ENCODE results near the gene AGER.
"Not testable (repeated sequence)": the region's sequence is repeated elsewhere in the genome, so short reads cannot be mapped to it uniquely, and the experiment has no call there.

AGER gene

GRCh38 chr6:32186151-32186840 lies 2.2 kb upstream of the AGER start:
- DNase-seq (ENCODE audit: low spot score) = not testable (repeated sequence)

DNA sequence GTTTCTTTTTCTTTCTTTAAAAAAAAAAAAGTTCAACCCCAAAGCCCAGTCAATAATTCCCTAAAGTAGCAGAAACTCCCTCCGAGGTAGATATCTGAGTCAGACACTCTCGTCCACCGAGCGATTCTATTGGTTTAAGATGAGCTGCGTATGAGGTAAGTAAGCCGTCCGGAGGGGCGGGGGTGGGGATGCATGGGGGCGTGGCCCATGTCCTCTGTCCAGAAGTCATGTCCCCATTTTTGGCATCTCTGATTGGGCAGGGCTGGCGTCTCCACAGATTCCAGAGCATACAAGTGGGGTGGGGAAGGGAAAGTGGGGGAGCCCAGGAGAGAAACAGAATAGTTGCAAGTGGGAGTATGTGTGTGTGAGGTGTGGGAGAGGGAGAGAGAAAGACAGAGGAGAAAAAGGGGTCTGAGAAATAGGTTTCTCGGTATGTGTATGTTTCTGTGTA lies 1.7 kb upstream of the AGER start:
- not testable (repeated sequence) for DNase-seq (ENCODE audit: low spot score)

DNA sequence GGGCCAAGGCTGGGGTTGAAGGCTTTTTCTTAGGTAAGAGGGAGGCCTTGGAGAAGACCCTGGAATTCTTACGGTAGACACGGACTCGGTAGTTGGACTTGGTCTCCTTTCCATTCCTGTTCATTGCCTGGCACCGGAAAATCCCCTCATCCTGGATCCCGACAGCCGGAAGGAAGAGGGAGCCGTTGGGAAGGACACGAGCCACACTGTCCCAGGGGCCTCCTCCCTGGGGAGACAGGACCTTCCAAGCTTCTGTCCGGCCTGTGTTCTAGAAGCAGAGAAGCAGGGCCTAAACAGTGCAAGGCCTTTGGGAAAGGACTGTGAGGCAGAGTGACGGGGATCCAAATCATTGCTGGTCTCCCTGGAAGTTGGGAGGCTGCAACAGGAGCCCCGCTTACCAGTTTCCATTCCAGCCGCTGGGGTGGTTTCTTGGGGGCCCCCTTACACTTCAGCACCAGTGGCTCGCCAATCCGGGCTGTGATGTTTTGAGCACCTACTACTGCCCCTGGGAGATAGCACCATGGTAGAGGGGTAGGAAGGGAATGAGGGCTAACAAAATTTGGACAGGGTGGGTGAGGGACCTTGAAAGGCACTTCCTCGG lies 470 bp downstream of the AGER start:
- DNase-seq (ENCODE audit: low spot score) = no peak

- DNase-seq (ENCODE audit: low spot score) = no peak
Measured at GRCh38 chr6:32183030-32183429, 1.0 kb downstream of the AGER start.

GRCh38 chr6:32182555-32182981 lies 1.5 kb downstream of the AGER start:
- no peak for DNase-seq (ENCODE audit: low spot score)

DNA sequence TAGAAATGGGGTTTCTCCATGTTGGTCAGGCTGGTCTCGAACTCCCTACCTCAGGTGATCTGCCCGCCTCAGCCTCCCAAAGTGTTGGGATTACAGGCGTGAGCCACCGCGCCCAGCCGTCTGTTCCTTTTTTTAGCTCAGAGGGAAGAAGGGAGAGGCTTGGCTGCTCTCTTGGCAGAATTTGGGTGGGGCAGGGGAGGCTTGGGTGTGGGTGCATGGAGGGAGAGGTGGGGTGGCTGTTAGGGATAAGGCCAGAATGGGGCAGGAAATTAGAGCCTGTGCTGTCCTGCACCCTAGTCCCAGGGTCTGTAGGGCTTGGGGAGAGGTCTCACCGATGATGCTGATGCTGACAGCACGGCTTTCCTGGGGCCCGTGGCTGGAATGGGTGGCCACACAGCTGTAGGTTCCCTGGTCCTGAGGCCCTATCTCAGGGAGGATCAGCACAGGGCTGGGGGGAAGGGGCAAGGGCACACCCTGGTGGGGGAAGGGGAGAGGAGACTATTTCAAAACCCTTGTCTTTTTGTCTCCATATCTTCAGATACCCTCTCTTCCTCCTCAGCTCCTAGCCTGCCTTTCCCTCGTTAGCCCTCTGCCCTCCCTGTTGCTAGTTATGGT lies 2.0 kb downstream of the AGER start:
- DNase-seq (ENCODE audit: low spot score) = no peak

- no peak for DNase-seq (ENCODE audit: low spot score)
Measured at GRCh38 chr6:32181148-32181702, 2.8 kb downstream of the AGER start.

DNA sequence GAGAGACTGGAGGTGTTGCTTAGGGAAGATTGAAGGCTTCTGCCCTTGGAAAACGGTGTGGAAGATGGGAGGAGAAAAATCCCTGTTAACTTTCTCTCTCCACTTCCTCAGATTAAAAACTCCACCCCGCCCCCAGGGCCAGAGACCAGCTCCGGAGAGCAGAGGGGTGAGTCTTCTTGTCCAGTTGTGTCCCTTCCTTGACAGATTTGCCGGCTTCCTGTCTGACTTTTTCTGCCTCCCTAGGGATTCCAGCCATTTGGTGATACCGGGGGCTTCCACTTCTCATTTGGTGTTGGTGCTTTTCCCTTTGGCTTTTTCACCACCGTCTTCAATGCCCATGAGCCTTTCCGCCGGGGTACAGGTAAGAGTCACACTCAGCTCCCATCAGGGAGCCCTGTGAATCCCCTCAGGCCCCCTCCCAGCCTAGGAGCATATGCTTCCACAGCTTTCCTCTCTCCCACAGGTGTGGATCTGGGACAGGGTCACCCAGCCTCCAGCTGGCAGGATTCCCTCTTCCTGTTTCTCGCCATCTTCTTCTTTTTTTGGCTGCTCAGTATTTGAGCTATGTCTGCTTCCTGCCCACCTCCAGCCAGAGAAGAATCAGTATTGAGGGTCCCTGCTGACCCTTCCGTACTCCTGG lies 4.2 kb downstream of the AGER start:
- DNase-seq (ENCODE audit: low spot score) = no peak

DNA sequence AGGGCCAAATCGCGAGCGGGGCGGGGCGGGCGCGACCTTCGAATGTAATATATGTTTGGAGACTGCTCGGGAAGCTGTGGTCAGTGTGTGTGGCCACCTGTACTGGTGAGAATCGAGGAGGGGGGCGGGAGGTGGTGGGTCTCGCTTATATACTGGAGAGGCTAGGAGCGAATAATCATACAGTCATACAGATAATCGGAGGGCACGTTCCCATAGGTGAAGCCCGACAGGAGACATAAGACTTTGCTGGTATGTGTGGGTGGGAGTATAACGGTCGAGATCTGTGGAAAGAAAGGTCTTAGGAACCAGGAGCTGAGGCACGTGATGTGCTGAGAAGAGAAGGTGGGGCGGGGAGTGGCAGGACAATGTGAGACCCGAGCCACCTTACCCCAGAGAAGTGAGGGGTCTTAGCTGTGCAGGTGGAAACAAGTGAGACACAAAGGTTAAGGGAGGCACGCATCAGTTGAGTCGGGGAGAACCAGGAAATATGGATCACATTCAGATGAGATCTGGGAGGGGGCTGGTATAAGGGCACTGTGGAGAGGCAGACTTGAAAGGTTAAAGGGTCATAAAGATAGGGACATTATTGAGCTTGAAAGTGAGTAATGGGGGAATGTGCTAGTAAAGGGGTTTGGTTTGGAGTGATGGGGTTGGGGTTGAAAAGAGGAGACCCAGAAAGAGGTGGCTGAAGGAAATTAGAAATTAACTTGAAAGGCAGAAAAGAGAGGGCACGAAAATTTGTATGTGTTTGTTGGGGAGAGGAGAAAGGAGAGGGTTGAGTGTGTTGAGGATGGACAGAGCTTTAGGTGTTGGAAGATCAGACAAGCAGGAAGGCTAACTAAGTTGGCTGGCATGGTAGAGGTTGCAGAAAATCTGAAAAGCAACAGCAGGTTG lies 5.3 kb downstream of the AGER start:
- no peak for DNase-seq (ENCODE audit: low spot score)

DNA sequence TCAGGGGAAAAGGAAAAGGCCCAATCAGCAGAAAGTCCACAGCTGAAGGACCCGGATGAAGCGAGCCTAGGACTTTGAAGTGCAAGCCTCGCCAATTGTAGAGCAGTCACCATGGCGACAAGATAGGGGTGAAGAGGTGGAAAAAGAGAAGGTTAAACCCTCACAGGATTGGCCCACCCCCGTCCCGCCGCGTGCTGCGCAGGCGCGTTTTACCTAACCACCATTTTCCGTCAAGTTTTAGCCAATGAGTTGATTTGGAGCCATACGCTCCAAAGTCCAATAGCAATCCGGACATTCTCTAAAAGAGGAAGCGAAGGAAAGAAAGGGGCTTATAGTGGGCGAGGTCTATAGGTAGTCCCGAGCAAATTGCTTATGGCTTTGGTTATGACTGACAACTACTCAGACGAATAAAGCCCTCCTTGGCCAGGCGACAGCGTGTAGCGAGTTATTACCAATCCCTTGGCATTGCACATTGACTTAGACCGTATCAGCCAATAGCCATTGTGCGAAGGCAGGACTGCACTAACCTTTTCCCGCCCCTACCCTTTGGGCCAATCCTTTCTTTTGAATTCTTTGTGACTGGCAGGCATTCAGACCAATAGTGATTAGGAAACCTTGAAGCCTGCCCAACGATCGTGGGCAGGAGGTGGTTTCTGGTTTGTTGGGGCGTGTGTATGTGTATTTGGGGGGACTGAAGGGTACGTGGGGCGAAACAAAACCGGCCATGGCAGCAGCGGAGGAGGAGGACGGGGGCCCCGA lies 6.1 kb downstream of the AGER start, which contains the start of gene RNF5:
RNF5 (plus strand) TSS at position 618 of the 759 bp plus-strand sequence; CDS start at position 725, 107 bp downstream.
- DNase-seq (ENCODE audit: low spot score) = peak; percentile 100

DNA sequence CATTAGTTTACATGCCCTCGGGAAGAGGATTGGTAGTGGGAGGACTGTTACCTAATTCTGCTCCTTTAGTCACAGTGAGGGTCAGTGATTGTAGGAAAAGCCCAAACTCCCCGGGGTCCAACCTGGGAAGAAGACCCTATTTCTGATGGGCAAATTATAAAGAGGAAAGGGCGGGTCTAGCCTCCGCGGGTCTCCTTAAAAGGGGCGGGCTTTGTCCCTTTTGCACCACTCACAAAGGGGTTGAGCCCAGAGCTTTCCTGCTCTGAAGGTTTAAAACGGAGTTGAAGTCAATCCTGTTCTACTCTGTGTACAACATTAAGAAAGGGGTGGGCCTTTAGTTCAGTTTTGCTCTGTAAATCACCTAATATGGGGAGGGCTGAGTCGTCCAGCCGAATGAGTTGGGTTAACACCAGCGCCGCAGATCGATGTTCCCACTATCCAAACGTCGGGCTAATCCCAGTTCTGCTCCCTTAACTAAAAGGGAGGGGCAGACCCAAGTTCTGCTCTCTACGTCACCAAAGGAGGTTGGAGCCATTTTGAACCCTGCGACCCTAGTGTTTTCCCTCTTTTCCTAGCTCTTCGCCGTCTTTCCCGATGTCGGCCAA lies 6.8 kb downstream of the AGER start:
- DNase-seq (ENCODE audit: low spot score) = no peak

DNA sequence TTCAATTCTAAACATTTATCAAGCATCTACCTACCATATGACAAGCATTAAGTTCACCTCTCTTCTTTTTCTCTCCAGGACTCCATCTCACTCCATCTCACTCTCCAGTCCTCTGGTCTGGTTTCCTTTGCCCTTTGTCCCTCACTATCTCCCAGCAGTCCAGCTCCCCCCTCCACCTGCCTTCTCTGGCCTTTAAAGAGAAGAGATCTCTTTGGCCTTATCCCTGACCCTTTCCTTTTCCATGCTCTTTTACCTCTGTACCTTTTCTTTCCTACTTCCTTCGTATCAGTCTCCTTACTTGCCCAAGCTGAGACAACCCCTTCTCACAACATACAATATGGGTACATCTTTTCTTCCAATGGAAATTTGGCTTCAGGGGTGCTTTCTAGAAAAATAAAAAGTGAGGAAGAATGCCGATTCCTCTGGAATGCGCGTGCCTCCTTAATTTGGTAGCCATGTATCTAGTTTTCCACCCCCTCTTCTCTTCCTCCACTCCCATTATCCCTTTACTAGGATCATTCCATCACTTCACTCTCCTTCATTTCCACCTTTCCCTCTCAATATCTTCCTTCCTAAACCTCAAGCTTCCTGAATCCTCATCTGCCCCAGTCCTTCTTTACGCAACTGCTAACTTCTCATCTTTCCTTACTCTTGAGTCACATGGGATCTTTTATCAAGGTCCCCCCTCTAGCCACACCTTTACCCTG lies 7.4 kb downstream of the AGER start:
- no peak for DNase-seq (ENCODE audit: low spot score)

GRCh38 chr6:32175711-32176475 lies 8.2 kb downstream of the AGER start, which contains the start of gene AGPAT1:
Gene AGPAT1 (minus strand): TSS chr6:32176084. CDS start chr6:32171496, 4,588 bp downstream.
- peak; percentile 99 for DNase-seq (ENCODE audit: low spot score)

DNA sequence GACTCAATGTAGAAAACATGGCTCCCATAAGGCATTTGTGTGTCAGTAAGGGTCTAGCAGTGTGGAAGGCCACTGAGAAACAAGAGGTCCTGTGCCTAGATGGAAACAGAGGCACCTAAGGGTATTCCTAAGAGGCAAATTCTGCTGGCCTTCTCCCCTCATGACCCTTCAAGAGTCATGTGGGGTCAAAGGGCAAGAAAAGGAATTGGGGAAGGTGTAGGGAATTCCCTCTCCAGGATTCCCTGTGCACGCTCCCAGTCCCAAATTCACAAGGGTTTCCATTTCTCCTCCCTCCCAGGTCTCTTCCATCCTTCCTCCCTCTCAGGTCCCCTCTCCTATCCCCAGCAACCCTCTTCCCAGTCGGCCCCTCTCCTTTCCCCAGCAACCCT lies 8.7 kb downstream of the AGER start:
- DNase-seq (ENCODE audit: low spot score) = no peak

DNA sequence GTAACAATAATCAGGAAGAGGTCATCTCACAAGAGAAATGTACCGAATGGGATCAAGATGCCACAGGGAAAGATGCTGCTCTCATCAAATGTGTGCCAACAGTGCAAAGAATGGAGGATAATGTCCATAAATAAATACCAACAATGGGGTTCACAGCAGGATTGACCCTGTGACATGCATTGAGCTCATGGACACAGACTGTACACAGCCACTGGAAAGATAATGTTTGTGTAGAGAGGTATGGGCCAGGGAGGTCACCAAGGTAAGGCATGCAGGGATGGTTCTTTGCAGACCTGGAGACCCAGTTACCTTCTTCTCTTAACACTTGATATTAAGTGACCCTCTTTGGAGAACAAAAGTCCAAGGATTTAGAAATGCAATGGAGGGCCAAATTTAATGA lies 9.6 kb downstream of the AGER start:
- DNase-seq (ENCODE audit: low spot score) = no peak

GRCh38 chr6:32173051-32173727 lies 10.9 kb downstream of the AGER start:
- DNase-seq (ENCODE audit: low spot score) = no peak

- no peak for DNase-seq (ENCODE audit: low spot score)
Measured at GRCh38 chr6:32171234-32171633, 12.8 kb downstream of the AGER start.

DNA sequence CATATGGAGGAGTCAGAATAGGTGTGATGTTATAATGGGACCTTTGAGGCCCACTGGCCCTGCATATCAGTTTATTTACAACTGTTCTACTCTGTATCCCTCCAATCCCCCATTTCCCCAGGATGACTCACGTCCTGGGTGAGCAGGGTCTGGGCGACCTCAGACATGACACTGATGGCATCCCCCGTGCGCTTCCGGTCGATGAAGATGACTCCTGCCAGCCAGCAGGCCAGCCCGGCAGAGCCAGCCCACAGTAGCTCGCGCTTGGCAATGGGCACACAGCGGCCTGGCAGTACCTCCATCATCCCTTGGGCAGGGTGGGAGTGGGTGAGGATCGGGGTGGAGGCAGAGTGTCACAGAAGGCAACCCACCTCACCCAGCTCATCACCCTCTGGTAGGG lies 13.8 kb downstream of the AGER start:
- no peak for DNase-seq (ENCODE audit: low spot score)

All from putamen (tissue), 1 donor.